Activated CD8-positive, alpha-beta memory T cell treated with anti-CD3 and anti-CD28 coated beads for 24 hours (primary cell): ENCODE measurements around the gene SPEM3.

Experiments used
- DNase-seq: peaks from one replicate; pipeline ENCODE4 v3.0.0-alpha.2; 2020

The SPEM3 gene

DNA sequence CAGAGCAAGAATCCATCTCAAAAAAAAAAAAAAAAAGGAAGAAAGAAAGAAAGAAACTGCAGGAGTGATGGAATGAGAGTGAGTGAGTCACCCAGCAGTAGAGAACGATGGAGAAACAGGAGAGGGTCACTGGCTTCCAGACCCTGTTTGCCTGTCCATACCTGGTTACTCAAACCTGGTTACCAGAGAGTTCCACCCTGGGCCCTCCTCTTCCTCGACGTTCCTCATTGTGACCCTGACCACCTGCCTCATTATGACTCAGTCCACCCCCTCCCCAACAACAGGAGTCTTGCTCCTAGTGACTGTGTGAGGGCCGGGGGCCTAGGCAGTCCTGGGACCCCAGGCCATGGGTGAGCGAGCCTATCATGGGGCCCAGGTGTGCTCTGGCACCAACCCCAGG lies at the start of gene SPEM3:
Gene SPEM3 (plus strand): TSS at position 301 of the 400 bp plus-strand sequence. CDS start 46 bp downstream, at position 347.
- DNase-seq, result no peak

DNA sequence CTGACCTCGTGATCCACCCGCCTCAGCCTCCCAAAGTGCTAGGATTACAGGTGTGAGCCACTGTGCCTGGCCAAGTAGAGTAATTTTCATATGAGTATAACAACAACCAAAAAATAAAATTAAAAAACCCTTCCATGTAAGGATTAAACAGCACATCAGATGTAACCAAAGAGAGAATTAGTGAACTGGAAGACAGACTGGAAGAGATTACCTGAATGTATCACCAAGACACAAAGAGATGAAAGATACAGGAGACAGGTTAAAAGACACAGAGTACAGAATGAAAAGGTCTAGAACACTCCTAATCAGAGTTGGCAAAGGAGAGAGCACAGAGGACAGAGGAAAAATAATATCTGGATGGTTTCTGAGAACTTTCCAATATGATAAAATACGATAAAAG lies 49.5 kb upstream of the SPEM3 start:
- DNase-seq, result no peak

DNA sequence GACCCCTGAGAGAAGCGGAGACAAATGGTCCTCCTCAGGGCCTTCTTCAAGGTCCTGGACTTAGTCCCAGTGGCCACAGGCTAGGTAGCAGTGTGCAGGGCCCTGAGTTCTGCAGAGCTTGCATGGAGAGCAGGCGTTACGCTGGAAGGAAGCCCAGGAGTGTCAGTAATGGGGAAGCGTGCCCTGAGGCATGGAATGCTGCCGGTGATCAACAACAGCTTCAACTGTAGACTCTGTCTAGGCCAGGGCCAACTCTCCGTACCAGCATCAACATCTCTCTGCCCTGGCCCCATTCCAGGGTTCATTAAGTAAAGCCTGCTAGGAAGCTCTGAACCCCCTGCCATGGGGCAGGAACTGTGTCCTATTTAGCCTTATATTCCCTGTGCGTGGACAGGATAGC lies 48.3 kb upstream of the SPEM3 start:
- DNase-seq, result no peak

DNA sequence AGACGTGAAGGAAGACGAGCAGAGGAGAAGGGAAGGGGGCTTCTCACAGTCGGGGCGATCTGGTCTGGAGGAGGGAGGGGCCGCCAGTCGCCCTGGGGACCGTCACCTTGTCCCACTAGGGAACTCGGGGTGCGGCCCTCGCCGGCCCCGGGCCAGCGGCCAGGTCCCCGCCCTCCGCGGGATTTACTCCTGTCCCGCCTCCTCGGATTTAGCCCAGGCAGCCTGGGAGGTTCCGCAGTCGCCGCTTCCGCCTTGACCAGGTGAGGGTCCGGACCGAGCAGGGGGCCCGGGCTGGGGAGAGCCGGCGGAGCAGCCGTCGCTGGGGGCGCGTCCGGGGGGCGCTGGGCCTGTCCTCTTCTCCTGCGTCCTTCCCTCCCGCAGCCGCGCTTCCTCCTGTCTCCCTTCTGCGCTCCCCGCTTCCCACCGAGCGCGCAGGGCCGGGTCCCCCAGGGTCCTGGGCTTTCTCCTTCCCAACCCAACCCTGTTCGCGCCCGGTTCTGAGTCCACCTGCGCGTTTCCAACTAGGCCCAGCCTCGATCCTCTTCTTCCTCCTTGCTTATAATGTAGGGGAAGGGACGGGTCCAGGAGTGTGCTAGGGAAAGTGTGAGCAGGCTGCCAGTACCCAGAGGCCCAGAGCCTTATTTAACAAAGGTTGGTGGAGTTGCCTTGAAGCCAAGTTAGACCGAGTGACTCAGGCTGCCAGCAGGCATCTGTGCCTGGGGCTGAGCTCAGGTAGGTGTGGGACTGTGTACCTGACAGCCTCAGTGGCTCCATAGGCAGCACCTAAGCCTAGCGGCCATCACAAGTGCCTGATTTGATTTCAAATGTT lies 47.6 kb upstream of the SPEM3 start, which contains the start of gene TNK1:
Gene TNK1 (plus strand): TSS at position 235 of the 829 bp plus-strand sequence. CDS start 1,838 bp downstream, outside the sequence.
- DNase-seq, result no peak

DNA sequence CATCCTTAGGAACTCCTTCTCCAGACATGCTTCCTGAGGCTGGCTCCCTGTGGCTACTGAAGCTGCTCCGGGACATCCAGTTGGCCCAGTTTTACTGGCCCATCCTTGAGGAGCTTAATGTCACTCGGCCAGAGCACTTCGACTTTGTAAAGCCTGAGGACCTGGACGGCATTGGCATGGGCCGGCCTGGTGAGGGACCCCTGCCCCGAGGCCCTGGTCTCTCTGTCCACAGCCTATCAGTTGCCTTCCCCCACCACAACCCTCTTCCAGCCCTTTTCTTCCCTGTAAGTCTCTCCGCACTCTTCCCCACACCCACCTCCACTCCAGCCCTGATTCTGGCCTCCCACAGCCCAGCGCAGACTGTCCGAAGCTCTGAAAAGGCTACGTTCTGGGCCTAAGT lies 45.8 kb upstream of the SPEM3 start:
- DNase-seq, result no peak

DNA sequence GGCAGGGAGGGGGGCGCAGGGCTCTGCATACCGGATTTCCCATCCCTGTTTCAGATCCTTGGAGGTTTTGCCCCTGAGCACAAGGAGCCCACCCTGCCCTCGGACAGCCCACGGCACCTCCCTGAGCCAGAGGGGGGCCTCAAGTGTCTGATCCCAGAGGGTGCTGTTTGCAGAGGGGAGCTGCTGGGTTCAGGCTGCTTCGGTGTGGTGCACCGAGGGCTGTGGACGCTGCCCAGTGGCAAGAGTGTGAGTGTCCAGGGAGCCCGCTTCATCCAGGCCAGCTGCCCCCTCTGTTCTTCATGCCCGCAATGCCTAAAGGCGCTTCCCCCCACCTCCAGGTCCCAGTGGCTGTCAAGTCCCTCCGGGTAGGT lies 45.3 kb upstream of the SPEM3 start:
- no peak for DNase-seq

DNA sequence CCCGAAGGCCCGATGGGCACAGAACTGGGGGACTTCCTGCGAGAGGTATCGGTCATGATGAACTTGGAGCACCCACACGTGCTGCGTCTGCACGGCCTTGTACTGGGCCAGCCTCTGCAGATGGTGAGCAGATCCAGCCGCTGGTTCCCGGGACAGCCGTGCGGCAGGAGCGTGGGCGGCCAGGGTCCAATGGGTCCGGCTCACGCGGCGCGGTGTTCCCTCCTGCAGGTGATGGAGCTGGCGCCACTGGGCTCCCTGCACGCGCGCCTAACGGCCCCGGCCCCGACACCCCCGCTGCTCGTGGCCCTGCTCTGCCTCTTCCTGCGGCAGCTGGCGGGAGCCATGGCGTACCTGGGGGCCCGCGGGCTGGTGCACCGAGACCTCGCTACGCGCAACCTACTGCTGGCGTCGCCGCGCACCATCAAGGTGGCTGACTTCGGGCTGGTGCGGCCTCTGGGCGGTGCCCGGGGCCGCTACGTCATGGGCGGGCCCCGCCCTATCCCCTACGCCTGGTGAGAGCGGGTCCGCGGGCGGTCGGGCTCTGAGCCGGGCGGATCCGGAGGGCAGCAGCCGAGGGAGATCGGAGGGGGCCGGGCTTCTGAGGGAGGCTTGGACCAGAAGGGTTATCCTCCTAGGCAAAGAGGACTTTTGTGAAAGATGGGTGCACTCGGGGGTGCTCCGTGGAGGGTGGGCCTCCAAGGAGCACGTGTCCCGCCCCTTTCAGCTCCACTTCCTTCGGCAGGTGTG lies 44.7 kb upstream of the SPEM3 start:
- peak; percentile 92 for DNase-seq

DNA sequence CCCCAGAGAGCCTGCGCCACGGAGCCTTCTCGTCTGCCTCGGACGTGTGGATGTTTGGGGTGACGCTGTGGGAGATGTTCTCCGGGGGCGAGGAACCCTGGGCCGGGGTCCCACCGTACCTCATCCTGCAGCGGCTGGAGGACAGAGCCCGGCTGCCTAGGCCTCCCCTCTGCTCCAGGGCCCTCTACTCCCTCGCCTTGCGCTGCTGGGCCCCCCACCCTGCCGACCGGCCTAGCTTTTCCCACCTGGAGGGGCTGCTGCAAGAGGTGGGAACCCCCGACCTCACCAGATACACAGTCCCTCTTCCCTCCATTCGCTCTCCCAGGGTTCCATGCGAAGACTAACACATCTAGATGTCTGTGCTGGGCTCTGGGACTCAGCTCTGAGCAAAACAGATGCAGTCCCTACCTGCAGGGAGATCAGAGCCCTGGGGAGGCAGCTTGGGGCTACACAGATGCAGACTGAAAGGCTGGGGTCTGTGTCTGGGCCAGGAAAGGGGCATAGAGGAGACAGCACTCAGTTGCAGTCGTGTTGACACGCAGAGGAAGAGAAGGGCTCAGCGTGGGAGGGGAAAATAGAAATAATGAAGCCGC lies 44.1 kb upstream of the SPEM3 start:
- DNase-seq, result no peak

DNA sequence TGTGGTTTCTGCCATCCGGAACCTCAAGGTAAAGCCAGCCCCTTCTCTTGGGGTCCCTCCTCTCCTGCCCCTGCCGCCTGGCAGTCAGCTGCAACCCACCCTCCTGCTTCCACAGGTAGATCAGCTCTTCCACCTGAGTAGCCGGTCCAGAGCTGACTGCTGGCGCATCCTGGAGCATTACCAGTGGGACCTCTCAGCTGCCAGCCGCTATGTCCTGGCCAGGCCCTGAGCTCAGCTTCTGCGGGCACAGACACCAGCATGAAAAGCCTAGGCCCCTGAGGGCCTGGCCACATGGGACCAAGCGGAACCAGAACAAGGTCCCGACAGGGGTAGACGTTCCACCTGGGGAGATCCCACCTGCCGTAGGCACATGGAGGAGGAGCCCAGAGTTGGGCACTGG lies 39.8 kb upstream of the SPEM3 start:
- no peak for DNase-seq

DNA sequence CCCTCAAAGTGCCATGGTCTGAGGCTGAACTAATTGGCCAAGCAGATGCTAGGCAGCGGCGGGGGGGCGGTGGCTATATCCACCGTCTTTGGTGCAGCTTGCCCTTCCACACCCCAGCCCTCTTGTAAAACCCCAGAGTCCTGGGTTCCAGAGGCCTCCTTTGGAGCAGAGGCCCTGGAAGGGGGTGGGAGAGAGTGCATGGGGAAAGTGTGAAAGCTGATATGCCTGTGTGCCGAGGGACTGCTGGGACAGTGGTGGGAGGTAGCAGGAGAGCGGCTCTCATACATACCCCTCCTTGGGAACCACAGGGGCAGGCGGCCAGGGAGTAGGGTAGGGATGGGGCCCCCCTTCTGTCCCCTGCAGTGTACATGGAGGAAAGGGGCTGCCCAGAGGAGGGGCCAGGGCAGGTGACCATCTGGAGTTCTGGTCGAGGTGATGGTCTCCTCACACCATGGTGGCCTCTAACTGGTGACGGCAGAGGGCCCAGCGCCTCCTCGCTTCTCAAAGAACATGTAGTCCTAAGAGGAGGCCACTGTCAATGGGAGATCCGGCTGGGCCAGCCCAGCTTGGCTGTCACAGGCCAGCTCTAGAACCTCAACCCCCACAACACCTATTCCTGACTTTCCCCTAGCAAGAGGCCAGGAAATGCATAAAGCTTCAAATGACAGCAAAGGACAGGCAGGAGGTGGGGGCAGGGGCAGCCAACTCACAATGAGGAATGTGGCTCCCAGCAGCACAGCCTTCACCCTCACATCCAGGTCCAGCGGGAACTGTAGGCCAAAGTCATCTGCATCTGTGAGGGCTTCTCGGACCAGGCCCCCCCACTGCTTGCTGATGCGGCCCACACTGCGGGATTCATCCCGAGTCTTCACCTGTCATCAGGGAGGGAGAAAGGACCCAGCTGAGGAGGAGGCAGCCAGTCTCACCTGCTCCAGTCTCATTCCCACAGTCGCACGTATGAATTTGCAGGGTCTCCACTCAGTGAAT lies 38.4 kb upstream of the SPEM3 start:
- no peak for DNase-seq

DNA sequence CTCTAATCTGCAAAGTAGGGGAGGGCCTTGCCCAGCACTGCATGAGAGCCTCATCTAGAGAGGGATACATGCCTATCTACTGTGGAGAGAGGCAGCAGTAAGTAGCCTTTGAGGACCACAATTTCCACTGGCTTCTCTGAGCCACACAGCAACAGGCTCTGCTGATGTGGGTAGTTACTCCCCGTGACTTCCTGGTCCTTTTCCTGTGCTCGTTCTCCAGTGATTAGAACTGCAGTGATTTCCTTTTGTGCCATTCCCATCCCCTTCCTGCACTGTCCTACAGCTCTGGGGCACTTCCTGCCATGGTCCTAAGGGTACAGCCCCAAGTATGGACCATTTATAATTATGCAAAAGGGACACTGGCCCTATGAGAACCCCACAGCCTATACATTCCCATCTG lies 37.4 kb upstream of the SPEM3 start:
- no peak for DNase-seq

DNA sequence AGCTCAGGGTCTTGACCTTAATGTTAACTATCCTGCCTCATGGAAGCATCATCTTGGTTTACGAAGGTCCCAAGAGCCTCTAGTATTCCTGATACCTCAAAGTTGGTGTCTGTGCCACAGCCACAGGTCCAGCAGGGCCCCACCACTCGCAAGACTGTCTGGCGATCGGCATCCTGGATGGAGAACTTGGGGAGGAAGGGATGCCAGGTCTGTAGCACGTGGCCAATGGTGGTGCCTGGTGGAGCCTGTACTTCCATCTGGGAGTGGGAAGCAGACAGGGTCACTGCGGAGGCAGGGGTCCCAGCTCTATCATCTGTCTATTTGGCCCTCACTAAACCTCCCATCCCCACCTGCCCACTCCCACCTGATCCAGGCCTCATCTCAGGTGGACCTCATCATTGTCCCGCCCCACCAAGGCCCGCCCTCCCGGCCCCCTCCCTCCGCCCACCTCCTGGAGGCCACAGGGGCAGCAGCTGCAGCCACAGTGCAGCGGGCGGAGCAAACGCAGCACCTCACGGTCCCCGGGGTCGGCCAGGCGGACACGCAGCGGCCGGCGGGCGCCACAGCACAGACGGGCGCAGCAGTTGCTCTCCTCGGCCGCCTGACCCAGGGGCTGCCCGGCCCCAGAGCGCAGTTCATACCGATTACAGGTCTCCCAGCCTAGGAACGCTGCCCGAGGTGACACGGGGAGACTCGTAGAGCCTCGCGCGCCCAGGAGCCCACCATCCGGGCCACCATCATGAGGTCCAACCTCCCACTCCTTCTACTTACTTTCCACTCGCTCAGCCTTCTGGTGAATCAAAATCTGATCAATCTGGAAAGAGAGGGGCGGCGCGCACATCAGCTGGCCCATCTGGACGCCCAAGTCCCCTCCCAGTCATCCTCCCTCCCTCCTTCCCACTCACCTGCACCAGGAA lies 35.7 kb upstream of the SPEM3 start:
- DNase-seq, result no peak

DNA sequence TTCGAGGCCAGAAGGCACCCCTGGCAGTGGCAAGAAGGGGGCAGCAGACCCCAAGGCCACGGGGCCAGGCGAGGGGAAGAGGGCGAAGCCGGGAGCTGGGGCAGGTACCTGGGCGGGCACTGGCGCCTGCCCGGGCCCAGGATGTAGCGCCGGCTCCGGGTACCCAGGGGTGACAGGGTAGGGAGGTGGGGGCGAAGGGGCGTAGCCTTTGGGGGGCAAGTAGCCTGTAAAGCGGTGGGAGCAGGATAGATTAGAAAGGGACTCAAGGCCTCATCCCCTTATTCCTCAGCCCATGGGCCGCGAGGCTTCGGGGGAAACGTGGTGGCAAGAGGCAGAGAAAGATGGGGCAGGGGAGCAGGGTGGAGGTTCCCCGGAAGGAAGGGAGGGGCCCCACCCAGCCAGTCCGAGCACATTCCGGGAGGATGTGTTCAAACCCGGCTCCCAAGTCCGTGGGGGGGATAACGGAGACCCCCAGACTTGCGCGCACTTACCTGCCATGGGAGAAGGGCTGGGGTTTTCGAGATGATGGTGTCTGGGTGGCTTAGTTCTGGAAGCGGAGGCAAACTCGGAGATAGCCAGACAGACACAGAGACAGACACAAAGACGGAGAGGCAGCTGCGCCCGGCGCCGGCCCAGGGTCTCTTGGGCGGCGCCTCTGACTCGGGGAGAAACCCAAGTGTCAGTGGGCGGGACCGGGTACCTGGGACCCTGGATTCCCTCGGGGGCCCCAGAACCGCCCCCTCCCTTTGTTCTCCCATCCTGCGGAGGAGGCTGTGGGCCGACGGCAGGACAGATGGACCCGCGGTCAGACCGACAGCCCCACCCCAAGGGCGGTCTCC lies 34.8 kb upstream of the SPEM3 start:
- peak; percentile 68 for DNase-seq

DNA sequence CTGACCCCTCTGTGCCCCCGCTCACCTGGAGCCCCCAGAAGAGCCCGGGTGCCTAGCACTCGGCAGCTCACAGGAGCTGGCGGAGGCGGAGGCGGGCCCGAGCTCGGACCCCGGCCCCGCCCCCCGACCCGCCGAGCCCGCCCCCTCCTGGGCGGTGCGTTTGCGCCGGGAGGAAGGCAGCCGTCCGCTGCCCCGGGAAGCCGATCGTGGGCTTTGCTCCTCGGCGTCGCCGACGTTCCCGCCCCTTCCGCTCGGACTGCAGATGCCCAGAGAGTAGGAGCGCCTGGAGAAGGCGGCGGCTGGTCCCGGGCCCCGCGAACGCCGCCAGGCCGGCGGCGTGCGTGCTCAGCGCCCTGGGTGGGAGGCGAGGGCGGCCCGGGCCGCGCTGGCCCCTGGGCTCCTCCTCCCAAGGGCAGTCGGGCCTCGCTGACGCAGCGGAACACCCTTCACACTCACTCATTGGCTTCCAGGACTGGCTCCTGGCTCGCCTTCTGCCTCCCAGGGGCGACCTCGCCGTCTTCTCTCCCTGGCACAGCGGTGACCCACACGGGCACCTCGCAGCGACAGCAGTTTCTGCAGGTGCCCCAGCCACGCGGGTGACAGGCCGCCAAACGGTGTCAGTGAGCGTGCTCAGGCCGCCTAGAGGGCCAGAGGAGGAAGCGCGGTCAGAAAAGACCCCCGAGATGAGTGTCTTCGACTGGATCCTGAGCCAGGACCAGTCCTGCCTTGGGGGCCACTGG lies 34.0 kb upstream of the SPEM3 start, which contains the start of gene PLSCR3:
Gene PLSCR3 (minus strand): TSS at position 74 of the 740 bp plus-strand sequence. CDS start 415 bp downstream, outside the sequence.
- peak; percentile 95 for DNase-seq

DNA sequence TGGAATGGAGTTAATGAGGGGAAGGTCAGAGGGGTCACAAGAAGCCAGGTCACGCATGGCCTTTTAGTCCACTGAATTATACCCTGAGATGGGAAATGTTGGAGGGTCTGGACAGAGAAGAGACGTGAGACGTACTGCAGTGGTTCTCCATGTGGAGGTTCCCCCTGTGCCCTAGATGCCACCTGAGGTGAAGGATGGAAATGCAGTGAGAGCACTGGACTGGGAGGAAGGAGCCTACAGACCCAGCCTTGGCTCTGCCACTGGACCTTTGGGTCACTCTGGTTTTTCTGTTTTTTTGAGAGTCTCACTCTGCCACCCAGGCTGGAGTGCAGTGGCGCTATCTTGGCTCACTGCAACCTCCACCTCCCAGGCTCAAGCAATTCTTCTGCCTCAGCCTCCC lies 32.5 kb upstream of the SPEM3 start:
- DNase-seq, result no peak

DNA sequence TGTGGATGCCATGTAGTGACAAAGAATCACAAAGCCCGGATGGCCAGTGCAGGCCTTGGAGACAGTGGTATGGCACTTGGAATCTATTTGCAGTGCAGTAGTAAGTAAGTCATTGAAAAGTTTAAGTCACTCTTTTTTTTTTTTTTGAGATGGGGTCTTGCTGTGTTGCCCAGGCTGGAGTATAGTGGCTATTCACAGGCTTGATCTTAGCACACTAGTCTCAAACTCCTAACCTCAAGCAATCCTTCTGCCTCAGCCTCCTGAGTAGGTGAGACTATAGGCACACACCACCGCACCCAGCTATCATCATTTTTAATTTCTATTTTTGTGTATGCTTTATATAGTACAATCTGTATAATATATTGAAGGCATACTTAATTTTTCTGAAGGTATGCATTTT lies 30.0 kb upstream of the SPEM3 start:
- no peak for DNase-seq

DNA sequence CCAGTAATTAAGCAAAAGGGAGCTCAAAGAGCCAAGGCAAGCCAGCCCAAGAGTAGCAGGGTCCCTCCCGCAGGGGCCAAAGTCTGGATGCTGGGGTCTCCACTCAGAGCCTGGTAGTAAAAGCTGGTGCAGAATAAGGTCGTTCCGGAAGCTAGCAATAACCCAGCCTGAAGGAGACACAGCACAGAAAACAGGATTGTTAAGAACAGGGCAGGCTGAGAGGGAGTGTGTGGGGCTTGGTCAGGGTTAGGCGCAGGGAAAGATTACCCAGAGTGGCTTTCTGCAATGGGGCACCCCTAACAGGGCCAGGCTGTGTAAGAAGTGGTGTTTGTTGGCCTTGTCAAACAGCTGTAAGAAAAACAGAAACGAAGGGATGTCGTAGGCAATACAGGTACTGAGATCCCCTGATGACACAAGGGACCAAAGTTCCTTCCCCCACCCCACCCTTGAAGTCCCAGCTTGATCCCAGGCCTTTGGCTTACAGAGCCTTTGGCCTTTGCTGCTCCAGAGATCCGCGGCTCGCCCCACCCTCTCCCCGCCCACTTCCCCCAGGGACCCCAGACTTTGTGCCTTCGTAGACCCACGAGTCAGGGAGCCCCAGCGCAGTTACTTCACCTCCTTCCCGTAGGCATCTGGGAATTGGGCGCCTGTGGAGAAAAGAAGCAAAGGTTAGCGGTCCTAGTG lies 25.5 kb upstream of the SPEM3 start:
- peak; percentile 73 for DNase-seq

DNA sequence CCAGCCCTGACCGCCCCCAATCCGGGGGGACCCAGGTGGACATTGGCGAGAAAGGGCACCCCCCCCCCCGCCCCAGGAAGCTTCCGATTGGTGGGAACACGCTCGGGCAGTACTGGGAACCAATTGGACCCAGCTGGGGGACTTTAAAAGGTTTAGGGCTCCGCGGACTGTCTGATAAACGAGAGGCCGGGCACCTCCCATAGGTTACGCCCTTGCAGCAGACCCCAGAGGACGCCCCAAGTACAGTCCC lies 25.0 kb upstream of the SPEM3 start:
- DNase-seq, result no peak
